Left lung (tissue), 10 donors: ENCODE measurements around the gene PUDP. TPM values are rescaled to one million over a fixed set of nuclear protein-coding genes. Genes with fewer than 3 reads are reported as not detected.

ENCODE experiments used
- ATAC-seq: fragments of 200-7000 bp; cut with Tn5 transposase; one replicate; pipeline ENCODE4 v1.9.1; 2020; ENCODE audit warnings: moderate library complexity
- DNase-seq, 4 donors: peaks; one replicate each; pipeline ENCODE4 v3.0.0-alpha.2; 2013 to 2020
- H3K27ac ChIP-seq, 2 donors: fragments of 200-600 bp; sonication (generic) in 1 of 2; one replicate each; pipeline versions ENCODE4 v1.5.0 to v1.8.0; 2020 to 2021
- H3K27me3 ChIP-seq, 2 donors: fragments of 200-600 bp; sonication (generic) in 1 of 2; one replicate each; pipeline versions ENCODE4 v1.5.0 to v1.8.0; 2020 to 2021
- H3K36me3 ChIP-seq, 2 donors: fragments of 200-600 bp; sonication (generic) in 1 of 2; one replicate each; pipeline versions ENCODE4 v1.5.0 to v1.8.0; 2020 to 2021
- H3K4me1 ChIP-seq, 2 donors: fragments of 200-600 bp; one replicate each; pipeline ENCODE4 v1.8.0; 2021
- H3K4me3 ChIP-seq, 2 donors: fragments of 200-600 bp; sonication (generic) in 1 of 2; one replicate each; pipeline versions ENCODE4 v1.5.0 to v1.8.0; 2020 to 2021; ENCODE audit warnings: mild to moderate bottlenecking in 1 of 2
- H3K9me3 ChIP-seq, 2 donors: fragments of 200-600 bp; sonication (generic) in 1 of 2; one replicate each; pipeline versions ENCODE4 v1.5.0 to v1.8.0; 2020 to 2021
- CTCF ChIP-seq, 2 donors: fragments of 200-600 bp; sonication (generic) in 1 of 2; IDR thresholded peaks; one replicate each; pipeline versions ENCODE4 v1.5.0 to v1.8.0; 2021; ENCODE audit warnings: antibody characterized with exemption in 2 of 2
- intact Hi-C, 2 donors: fragments of 100-400 bp; cut with DNase I; formaldehyde crosslinking; loops; one replicate each; pipeline versions ENCODE4 v1.11.2 to v1.14.2; 2022
- polyA plus RNA-seq, 6 donors: library from polyadenylated mRNA; unstranded; fragments of 120-200 nt; gene quantifications; one replicate each; pipeline ENCODE4 v1.2.1, GENCODE V29; 2013; ENCODE audit not compliant: insufficient read length in 6 of 6
- total RNA-seq, 2 donors: library from RNA; stranded (reverse); fragmentation: NEBNext Ultra II Directional; extraction: Animal tissue kit (Norgen Biotek cat#: 25700); gene quantifications; one replicate each; pipeline ENCODE4 v1.2.1, GENCODE V29; 2021
- donor health status: DM: no; HTN: yes; CAD: no.
- donor health status: DM: no; HTN: no; CAD: no.

Gene PUDP
- total and polyA plus RNA-seq, 8 donors, result 9.8 to 26.1 (median 14.1) TPM

- DNase-seq, result no peak
- Histone ChIP-seq H3K4me1 (no peaks in the 10 kb centered on the region), H3K27ac (no peak overlapping the region), H3K36me3 (no peaks in the 10 kb centered on the region), H3K27me3 (no peaks in the 10 kb centered on the region), H3K9me3 (no peaks in the 10 kb centered on the region), H3K4me3 (no peak overlapping the region)
- no peak for ATAC-seq
- intact Hi-C loops, result no loop called here
- no peak for TF ChIP-seq CTCF (IDR thresholded peaks at IDR 0.05)
Measured at GRCh38 chrX:7071390-7071789, 76.6 kb downstream of the PUDP start.

- intact Hi-C loops, result no loop called here
Measured at GRCh38 chrX:7069556-7069955, 78.4 kb downstream of the PUDP start.

GRCh38 chrX:7068939-7069367 is 79.0 kb downstream of the PUDP start:
- no peak for DNase-seq
- no peak overlapping the region for H3K4me3 ChIP-seq
- H3K9me3 ChIP-seq, result no peaks in the 10 kb centered on the region
- no peaks in the 10 kb centered on the region for H3K27me3 ChIP-seq
- no peak for TF ChIP-seq CTCF (IDR thresholded peaks at IDR 0.05)
- no peaks in the 10 kb centered on the region for H3K4me1 ChIP-seq
- intact Hi-C loops, result no loop called here
- no peak for ATAC-seq
- H3K27ac ChIP-seq, result no peak overlapping the region
- no peaks in the 10 kb centered on the region for H3K36me3 ChIP-seq

More at GRCh38 chrX:7069556-7069955, 78.4 kb downstream of the PUDP start:
- no peak for TF ChIP-seq CTCF (IDR thresholded peaks at IDR 0.05)
- ATAC-seq (no peak), DNase-seq (no peak)
- H3K36me3 ChIP-seq, result no peaks in the 10 kb centered on the region
- H3K27me3 ChIP-seq, result no peaks in the 10 kb centered on the region
- no peak overlapping the region for H3K27ac ChIP-seq
- no peaks in the 10 kb centered on the region for H3K4me1 ChIP-seq
- H3K4me3 ChIP-seq, result no peak overlapping the region
- H3K9me3 ChIP-seq, result no peaks in the 10 kb centered on the region

- ATAC-seq, result no peak
- Histone ChIP-seq H3K27ac (no peak overlapping the region), H3K36me3 (no peaks in the 10 kb centered on the region), H3K4me1 (no peaks in the 10 kb centered on the region), H3K9me3 (no peaks in the 10 kb centered on the region), H3K27me3 (no peaks in the 10 kb centered on the region), H3K4me3 (no peak overlapping the region)
- TF ChIP-seq CTCF (IDR thresholded peaks at IDR 0.05), result no peak
- DNase-seq, result no peak
- intact Hi-C loops, result no loop called here
Measured at GRCh38 chrX:7067256-7067655, 80.7 kb downstream of the PUDP start.

- TF ChIP-seq CTCF (IDR thresholded peaks at IDR 0.05), result no peak
- intact Hi-C loops, result no loop called here
- no peaks in the 10 kb centered on the region for H3K4me1 ChIP-seq
- no peak overlapping the region for H3K4me3 ChIP-seq
- ATAC-seq (no peak), DNase-seq (no peak)
- no peak overlapping the region for H3K27ac ChIP-seq
- no peaks in the 10 kb centered on the region for H3K36me3 ChIP-seq
- no peaks in the 10 kb centered on the region for H3K9me3 ChIP-seq
- no peaks in the 10 kb centered on the region for H3K27me3 ChIP-seq
Measured at GRCh38 chrX:7065473-7065872, 82.5 kb downstream of the PUDP start.
